Fibroblast of mammary gland (primary cell): ENCODE data around the gene LRRC46.
A peak's percentile ranks its signal among the peaks of the same experiment; 100 is the strongest.

Source experiments
- DNase-seq: peaks from one replicate; pipeline ENCODE4 v3.0.0-alpha.2; 2010; ENCODE audit warnings: low read depth
- H3K4me3 ChIP-seq: 2 replicates; pipeline ENCODE4 v1.5.1; 2011; ENCODE audit warnings: low read depth, mild to moderate bottlenecking, low read length, moderate library complexity; ENCODE audit not compliant: control insufficient read depth
- CTCF ChIP-seq: conservative IDR thresholded peaks from 2 replicates; pipeline ENCODE4 v1.5.1; 2011; ENCODE audit warnings: low read depth, low read length, inconsistent platforms; ENCODE audit not compliant: control insufficient read depth, insufficient read depth

Gene LRRC46

GRCh38 chr17:47831003-47831933, at the start of gene LRRC46, which contains the start of gene MRPL10:
Gene LRRC46, plus strand, starts transcription at chr17:47831670. Its CDS starts 320 bp downstream, at chr17:47831990.
Gene MRPL10, minus strand, starts transcription at chr17:47831541. Its CDS starts 30 bp downstream, at chr17:47831511.
- peak; percentile 36 for TF ChIP-seq CTCF
- DNase-seq: peak; percentile 89

GRCh38 chr17:47785538-47786123, 45.8 kb upstream of the LRRC46 start:
- H3K4me3 ChIP-seq: no peak overlapping the region
- TF ChIP-seq CTCF: no peak
- DNase-seq: peak; percentile 27

More at GRCh38 chr17:47831003-47831933, at the start of gene LRRC46, which contains the start of gene MRPL10:
- peak within 1 kb of the TSS; percentile 98 for H3K4me3 ChIP-seq

GRCh38 chr17:47789611-47790561, 41.6 kb upstream of the LRRC46 start:
- H3K4me3 ChIP-seq: peak overlapping the region; percentile 40
- TF ChIP-seq CTCF: peak; percentile 49
- peak; percentile 55 for DNase-seq

GRCh38 chr17:47791025-47791424, 40.4 kb upstream of the LRRC46 start:
- DNase-seq: no peak
- no peak overlapping the region for H3K4me3 ChIP-seq
- no peak for TF ChIP-seq CTCF

- no peak overlapping the region for H3K4me3 ChIP-seq
- no peak for TF ChIP-seq CTCF
- no peak for DNase-seq
Observed at GRCh38 chr17:47792457-47792856, 39.0 kb upstream of the LRRC46 start.

GRCh38 chr17:47792979-47793378, 38.5 kb upstream of the LRRC46 start:
- H3K4me3 ChIP-seq: no peak overlapping the region
- TF ChIP-seq CTCF: no peak
- no peak for DNase-seq
